Activated CD8-positive, alpha-beta memory T cell treated with anti-CD3 and anti-CD28 coated beads for 24 hours (primary cell): ENCODE measurements around the gene OR11H6.
"Not testable (repeated sequence)": the region's sequence is repeated elsewhere in the genome, so short reads cannot be mapped to it uniquely, and the experiment has no call there.

Experiments used
- DNase-seq: peaks from one replicate; pipeline ENCODE4 v3.0.0-alpha.2; 2020

OR11H6 gene

GRCh38 chr14:20264361-20264760 is 40.9 kb downstream of the OR11H6 start:
- DNase-seq = not testable (repeated sequence)

- no peak for DNase-seq
Observed at GRCh38 chr14:20274062-20274461, 50.6 kb downstream of the OR11H6 start.
